PFSK-1 (cell line): ENCODE measurements around the gene BRAT1.

Experiments
- POLR2AphosphoS5 ChIP-seq: IDR thresholded peaks from 2 replicates; pipeline ENCODE4 v1.6.1; 2012; ENCODE audit warnings: low read depth, mild to moderate bottlenecking, control low read depth, low read length, moderate library complexity
- TAF1 ChIP-seq: IDR thresholded peaks from 2 replicates; pipeline ENCODE4 v1.6.1; 2012; ENCODE audit warnings: low read length, control low read depth, borderline replicate concordance; ENCODE audit not compliant: insufficient read depth
- TF ChIP-seq, protein P1 (sequence below), 2 experiments: IDR thresholded peaks; 2 replicates each; pipeline versions ENCODE4 v1.6.1 to v1.8.0; 2011 to 2012; ENCODE audit warnings: low read depth in 2 of 2, low read length in 2 of 2, control low read depth in 1 of 2, inconsistent platforms in 1 of 2, mild to moderate bottlenecking in 1 of 2, moderate library complexity in 1 of 2; ENCODE audit not compliant: insufficient read depth in 1 of 2

DNA sequence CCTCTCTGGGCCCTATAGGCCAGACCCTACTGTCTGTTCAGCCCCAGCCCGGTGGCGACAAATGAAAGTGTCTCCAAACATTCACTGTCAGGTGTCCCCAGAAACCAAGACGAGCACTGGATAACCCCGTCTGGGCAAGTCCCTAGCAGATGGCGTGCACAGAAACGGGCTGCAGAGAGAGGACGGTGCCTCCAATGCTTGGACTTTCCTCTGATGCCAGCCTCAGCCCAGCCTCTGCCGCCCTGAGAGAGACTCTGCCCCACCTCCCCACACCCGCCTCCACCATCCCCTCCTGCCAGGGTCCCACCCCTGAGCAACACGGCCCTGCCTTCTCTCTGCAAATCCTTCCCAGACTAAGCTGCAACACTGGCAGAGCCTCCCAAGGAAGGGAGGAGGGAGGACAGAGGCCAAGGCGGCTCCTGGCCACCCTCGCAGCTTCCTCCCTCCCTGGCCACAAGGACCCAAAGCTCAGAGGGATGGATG, 43.1 kb downstream of the BRAT1 start:
- TF ChIP-seq POLR2AphosphoS5, result no peak
- TF ChIP-seq, protein P1, sequence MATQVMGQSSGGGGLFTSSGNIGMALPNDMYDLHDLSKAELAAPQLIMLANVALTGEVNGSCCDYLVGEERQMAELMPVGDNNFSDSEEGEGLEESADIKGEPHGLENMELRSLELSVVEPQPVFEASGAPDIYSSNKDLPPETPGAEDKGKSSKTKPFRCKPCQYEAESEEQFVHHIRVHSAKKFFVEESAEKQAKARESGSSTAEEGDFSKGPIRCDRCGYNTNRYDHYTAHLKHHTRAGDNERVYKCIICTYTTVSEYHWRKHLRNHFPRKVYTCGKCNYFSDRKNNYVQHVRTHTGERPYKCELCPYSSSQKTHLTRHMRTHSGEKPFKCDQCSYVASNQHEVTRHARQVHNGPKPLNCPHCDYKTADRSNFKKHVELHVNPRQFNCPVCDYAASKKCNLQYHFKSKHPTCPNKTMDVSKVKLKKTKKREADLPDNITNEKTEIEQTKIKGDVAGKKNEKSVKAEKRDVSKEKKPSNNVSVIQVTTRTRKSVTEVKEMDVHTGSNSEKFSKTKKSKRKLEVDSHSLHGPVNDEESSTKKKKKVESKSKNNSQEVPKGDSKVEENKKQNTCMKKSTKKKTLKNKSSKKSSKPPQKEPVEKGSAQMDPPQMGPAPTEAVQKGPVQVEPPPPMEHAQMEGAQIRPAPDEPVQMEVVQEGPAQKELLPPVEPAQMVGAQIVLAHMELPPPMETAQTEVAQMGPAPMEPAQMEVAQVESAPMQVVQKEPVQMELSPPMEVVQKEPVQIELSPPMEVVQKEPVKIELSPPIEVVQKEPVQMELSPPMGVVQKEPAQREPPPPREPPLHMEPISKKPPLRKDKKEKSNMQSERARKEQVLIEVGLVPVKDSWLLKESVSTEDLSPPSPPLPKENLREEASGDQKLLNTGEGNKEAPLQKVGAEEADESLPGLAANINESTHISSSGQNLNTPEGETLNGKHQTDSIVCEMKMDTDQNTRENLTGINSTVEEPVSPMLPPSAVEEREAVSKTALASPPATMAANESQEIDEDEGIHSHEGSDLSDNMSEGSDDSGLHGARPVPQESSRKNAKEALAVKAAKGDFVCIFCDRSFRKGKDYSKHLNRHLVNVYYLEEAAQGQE (IDR thresholded peaks at IDR 0.05; ENCODE audit: insufficient read depth in 1 of 2, low read depth in 2 of 2, low read length in 2 of 2), result no peak
- TF ChIP-seq TAF1, result no peak
